GM23338 (cell line): Measurements from ENCODE around the gene LSM3. TPM values are rescaled to one million over a fixed set of nuclear protein-coding genes. Genes with fewer than 3 reads are reported as not detected.

Experiments
- ATAC-seq: fragments of 200-7000 bp; cut with Tn5 transposase; 3 replicates; pipeline ENCODE4 v1.9.1; 2020
- DNase-seq: peaks from one replicate; pipeline ENCODE4 v3.0.0-alpha.2; 2015; ENCODE audit warnings: low spot score
- H2AFZ ChIP-seq: fragments of 200-600 bp; sonication (generic); 2 replicates; pipeline ENCODE4 v1.8.0; 2016; ENCODE audit warnings: antibody characterized with exemption, mild to moderate bottlenecking, moderate library complexity
- H3F3A ChIP-seq: fragments of 200-600 bp; sonication (generic); replicated peaks from 2 replicates; pipeline ENCODE4 v1.8.0; 2017; ENCODE audit warnings: antibody characterized with exemption, mixed run types, low read depth
- H3K27ac ChIP-seq: fragments of 200-600 bp; sonication (generic); 2 replicates; pipeline ENCODE4 v1.6.1; 2016; ENCODE audit warnings: low read depth
- H3K27me3 ChIP-seq: fragments of 200-600 bp; sonication (generic); 2 replicates; pipeline ENCODE4 v1.8.0; 2016; ENCODE audit warnings: mild to moderate bottlenecking, mixed run types, moderate library complexity; ENCODE audit not compliant: insufficient read depth
- H3K36me3 ChIP-seq: fragments of 200-600 bp; sonication (generic); 2 replicates; pipeline ENCODE4 v1.8.0; 2016; ENCODE audit warnings: mild to moderate bottlenecking; ENCODE audit not compliant: insufficient read depth
- H3K4me1 ChIP-seq: fragments of 200-600 bp; sonication (generic); 2 replicates; pipeline ENCODE4 v1.8.0; 2016; ENCODE audit warnings: mild to moderate bottlenecking, moderate library complexity; ENCODE audit not compliant: insufficient read depth
- H3K4me2 ChIP-seq: fragments of 200-600 bp; sonication (generic); 2 replicates; pipeline ENCODE4 v1.7.1; 2017; ENCODE audit warnings: mixed run types
- H3K4me3 ChIP-seq: fragments of 200-600 bp; sonication (generic); 2 replicates; pipeline ENCODE4 v1.6.1; 2016; ENCODE audit warnings: mixed run types
- H3K79me2 ChIP-seq: fragments of 200-600 bp; sonication (generic); replicated peaks from 2 replicates; pipeline ENCODE4 v1.8.0; 2017; ENCODE audit warnings: mild to moderate bottlenecking; ENCODE audit not compliant: insufficient read depth
- H3K9me2 ChIP-seq: fragments of 200-600 bp; sonication (generic); 2 replicates; pipeline ENCODE4 v1.8.0; 2017; ENCODE audit not compliant: insufficient read depth
- H4K20me1 ChIP-seq: fragments of 200-600 bp; sonication (generic); replicated peaks from 2 replicates; pipeline ENCODE4 v1.8.0; 2017; ENCODE audit warnings: mild to moderate bottlenecking; ENCODE audit not compliant: insufficient read depth
- H3K27ac Mint-ChIP-seq: 2 replicates; pipeline ENCODE4 v1.8.0; 2020; ENCODE audit warnings: inconsistent platforms, mild to moderate bottlenecking, moderate library complexity, mixed read lengths
- H3K27me3 Mint-ChIP-seq: 3 replicates; pipeline ENCODE4 v1.8.0; 2022; ENCODE audit warnings: low read depth, mild to moderate bottlenecking, moderate library complexity, mixed read lengths, inconsistent platforms; ENCODE audit not compliant: insufficient read depth, poor library complexity
- H3K36me3 Mint-ChIP-seq: 3 replicates; pipeline ENCODE4 v1.8.0; 2021; ENCODE audit warnings: low read depth, mild to moderate bottlenecking, inconsistent platforms, moderate library complexity, mixed read lengths
- H3K4me1 Mint-ChIP-seq: 3 replicates; pipeline ENCODE4 v1.8.0; 2020; ENCODE audit warnings: mild to moderate bottlenecking, inconsistent platforms, mixed read lengths
- H3K4me3 Mint-ChIP-seq: 3 replicates; pipeline ENCODE4 v1.8.0; 2021; ENCODE audit warnings: moderate library complexity, mild to moderate bottlenecking, inconsistent platforms, mixed read lengths
- H3K9me3 Mint-ChIP-seq: 3 replicates; pipeline ENCODE4 v1.8.0; 2020; ENCODE audit warnings: moderate library complexity, mild to moderate bottlenecking, inconsistent platforms, mixed read lengths
- CREB1 ChIP-seq: fragments of 250-450 bp; sonication (Bioruptor Pico); IDR thresholded peaks from 2 replicates; pipeline ENCODE4 v1.5.0; 2020; ENCODE audit warnings: low read depth, mild to moderate bottlenecking, moderate library complexity
- CTCF ChIP-seq, 2 experiments: fragments of 200-600 bp in 1 of 2; sonication (generic) in 1 of 2; conservative IDR thresholded peaks; 2 replicates each; pipeline versions ENCODE4 v1.5.1 to v1.6.1; 2016 to 2017; ENCODE audit warnings: antibody characterized with exemption in 2 of 2, low read depth in 2 of 2, mild to moderate bottlenecking in 2 of 2, moderate library complexity in 1 of 2
- EZH2 ChIP-seq: fragments of 200-600 bp; sonication (generic); IDR thresholded peaks from one replicate; pipeline ENCODE4 v1.8.0; 2017; ENCODE audit warnings: antibody characterized with exemption, mild to moderate bottlenecking, low read depth; ENCODE audit not compliant: unreplicated experiment
- EZH2phosphoT487 ChIP-seq: fragments of 200-600 bp; sonication (generic); IDR thresholded peaks from one replicate; pipeline ENCODE4 v1.8.1; 2018; ENCODE audit warnings: antibody characterized with exemption; ENCODE audit not compliant: unreplicated experiment
- JUNB ChIP-seq: IDR thresholded peaks from one replicate; pipeline ENCODE4 v1.6.1; 2016; ENCODE audit warnings: antibody characterized with exemption; ENCODE audit not compliant: unreplicated experiment
- NANOG ChIP-seq: IDR thresholded peaks from 2 replicates; pipeline ENCODE4 v1.6.1; 2016; ENCODE audit warnings: antibody characterized with exemption, borderline replicate concordance
- POLR2AphosphoS5 ChIP-seq: IDR thresholded peaks from 2 replicates; pipeline ENCODE4 v1.6.1; 2016; ENCODE audit warnings: antibody characterized with exemption, low read depth
- REST ChIP-seq: IDR thresholded peaks from one replicate; pipeline ENCODE4 v1.6.1; 2018; ENCODE audit warnings: antibody characterized with exemption; ENCODE audit not compliant: unreplicated experiment
- STAT1 ChIP-seq: IDR thresholded peaks from one replicate; pipeline ENCODE4 v1.6.1; 2016; ENCODE audit warnings: antibody characterized with exemption; ENCODE audit not compliant: unreplicated experiment
- ZNF114 ChIP-seq: fragments of 250-450 bp; sonication (Bioruptor Pico); IDR thresholded peaks from 2 replicates; pipeline ENCODE4 v1.5.0; 2020; ENCODE audit warnings: mild to moderate bottlenecking, moderate library complexity
- ZNF331 ChIP-seq: fragments of 250-450 bp; sonication (Bioruptor Pico); IDR thresholded peaks from 2 replicates; pipeline ENCODE4 v1.5.0; 2020; ENCODE audit warnings: low read depth, mild to moderate bottlenecking, moderate library complexity
- ZNF462 ChIP-seq: fragments of 250-450 bp; sonication (Bioruptor Pico); IDR thresholded peaks from 2 replicates; pipeline ENCODE4 v1.5.0; 2020; ENCODE audit warnings: mild to moderate bottlenecking, moderate library complexity
- polyA plus RNA-seq: library from polyadenylated mRNA; unstranded; fragments of >200 nt; fragmentation: Nextera tagmentation; extraction: Ambion mirVana; gene quantifications from 2 replicates; pipeline ENCODE4 v1.2.1, GENCODE V29; 2016
- total RNA-seq: library from RNA; depleted of rRNA; stranded (reverse); fragments of >200 nt; shearing (Covaris generic); gene quantifications from 2 replicates; pipeline ENCODE4 v1.2.3, GENCODE V29; 2014

The LSM3 gene
- total and polyA plus RNA-seq, 2 experiments from 2014 or later = 20.1 to 71.5 TPM

- no peak for TF ChIP-seq STAT1
- no peak for TF ChIP-seq ZNF331 (CRISPR knock-in tag)
- no peak for TF ChIP-seq NANOG
- TF ChIP-seq JUNB = no peak
- no peak for TF ChIP-seq REST
- no peak for TF ChIP-seq CTCF (conservative IDR thresholded peaks at IDR 0.05; ENCODE audit: low read depth in 2 of 2)
- TF ChIP-seq EZH2phosphoT487 = no peak
- no peak for TF ChIP-seq EZH2
- no peak for TF ChIP-seq ZNF114 (CRISPR knock-in tag)
- TF ChIP-seq POLR2AphosphoS5 = no peak
- no peak for TF ChIP-seq CREB1 (CRISPR knock-in tag)
Observed at GRCh38 chr3:14211621-14212020, 33.0 kb downstream of the LSM3 start (continued).

- H3K27me3 Mint-ChIP-seq = peaks cover 4% of the 10 kb centered on the region
- Histone ChIP-seq H3K4me1 (no peaks in the 10 kb centered on the region; the same call in 1 of the 2 replicates), H3K79me2 (no peaks in the 10 kb centered on the region), H3K36me3 (no peaks in the 10 kb centered on the region), H3K4me2 (no peak overlapping the region), H3K9me2 (no peaks in the 10 kb centered on the region), H3F3A (no peaks in the 10 kb centered on the region), H4K20me1 (no peaks in the 10 kb centered on the region), H3K27me3 (no peaks in the 10 kb centered on the region), H2AFZ (no peak overlapping the region), H3K4me3 (no peak overlapping the region), H3K27ac (no peak overlapping the region)
- no peak overlapping the region for H3K4me3 Mint-ChIP-seq
- DNase-seq (no peak), ATAC-seq (no peak)
- peaks cover 9% of the 10 kb centered on the region; the same call in 2 of the 3 replicates for H3K4me1 Mint-ChIP-seq
- no peak overlapping the region for H3K27ac Mint-ChIP-seq
- peaks cover 6% of the 10 kb centered on the region; the same call in 2 of the 3 replicates for H3K9me3 Mint-ChIP-seq
- peaks cover 6% of the 10 kb centered on the region; the same call in 2 of the 3 replicates for H3K36me3 Mint-ChIP-seq
- TF ChIP-seq ZNF462 (CRISPR knock-in tag) (no peak), ZNF114 (CRISPR knock-in tag) (no peak), ZNF331 (CRISPR knock-in tag) (no peak), JUNB (no peak), CTCF (conservative IDR thresholded peaks at IDR 0.05; ENCODE audit: low read depth in 2 of 2) (no peak), NANOG (no peak)
Observed at GRCh38 chr3:14212032-14212431, 33.4 kb downstream of the LSM3 start.
